Testis (tissue), 3 donors: ENCODE results near the gene GNAS. TPM values are rescaled to one million over a fixed set of nuclear protein-coding genes. Genes with fewer than 3 reads are reported as not detected.

Experiments
- DNase-seq: peaks from one replicate; pipeline ENCODE4 v3.0.0-alpha.2; 2019
- H3K27ac ChIP-seq, 2 donors: fragments of 200-600 bp; sonication (generic); one replicate each; pipeline ENCODE4 v1.5.1; 2019
- H3K27me3 ChIP-seq: fragments of 200-600 bp; sonication (generic); one replicate; pipeline ENCODE4 v1.5.1; 2019
- H3K36me3 ChIP-seq: fragments of 200-600 bp; sonication (generic); one replicate; pipeline ENCODE4 v1.5.1; 2017; ENCODE audit warnings: low read depth; ENCODE audit errors: missing control alignments
- H3K4me1 ChIP-seq: fragments of 200-600 bp; sonication (generic); one replicate; pipeline ENCODE4 v1.5.1; 2019
- H3K4me3 ChIP-seq, 2 donors: fragments of 200-600 bp; sonication (generic); one replicate each; pipeline ENCODE4 v1.5.1; 2017 to 2019
- H3K9me3 ChIP-seq: fragments of 200-600 bp; sonication (generic); one replicate; pipeline ENCODE4 v1.5.1; 2017
- CTCF ChIP-seq, 3 experiments: fragments of 450-650 bp in 2 of 3; fragments of 200-600 bp in 1 of 3; sonication (generic) in 1 of 3; IDR thresholded peaks; one replicate each; pipeline ENCODE4 v1.5.1; 2016 to 2019; ENCODE audit warnings: antibody characterized with exemption in 3 of 3, mild to moderate bottlenecking in 2 of 3, moderate library complexity in 1 of 3
- POLR2A ChIP-seq: fragments of 450-650 bp; IDR thresholded peaks from one replicate; pipeline ENCODE4 v1.6.1; 2017; ENCODE audit warnings: antibody characterized with exemption, mild to moderate bottlenecking, moderate library complexity
- WGBS, 2 donors: methylation state at CpG; one replicate each; pipeline ENCODE4 v1.1.5; 2018; 5-methylcytosine and 5-hydroxymethylcytosine counted together
- intact Hi-C: fragments of 100-400 bp; cut with DNase I; formaldehyde crosslinking; loops from one replicate; pipeline ENCODE4 v1.15.1; 2023; ENCODE audit warnings: low total_unique reads
- polyA plus RNA-seq: library from polyadenylated mRNA; stranded (reverse); fragments of 350-450 nt; fragmentation: Illumina TruSeq; extraction: RNeasy Lipid Tissue Mini Kit (QIAGEN cat#74804); gene quantifications from one replicate; pipeline ENCODE4 v1.2.3, GENCODE V29; 2014; ENCODE audit warnings: low read depth, low replicate concordance; ENCODE audit not compliant: insufficient read depth
- total RNA-seq, 2 donors: library from RNA; depleted of rRNA; stranded (reverse); fragments of >200 nt; gene quantifications; one replicate each; pipeline ENCODE4 v1.2.3, GENCODE V29; 2016

GNAS gene
- total and polyA plus RNA-seq, 3 donors from 2014 or later, result 716 to 885 (median 880) TPM

GRCh38 chr20:58899512-58899911, 47.0 kb downstream of the GNAS start:
- Histone ChIP-seq H3K27me3 (no peaks in the 10 kb centered on the region), H3K36me3 (no peaks in the 10 kb centered on the region), H3K4me3 (no peak overlapping the region), H3K9me3 (no peaks in the 10 kb centered on the region), H3K27ac (no peak overlapping the region), H3K4me1 (peaks cover 32% of the 10 kb centered on the region)
- TF ChIP-seq POLR2A, result no peak
- no peak for TF ChIP-seq CTCF (IDR thresholded peaks at IDR 0.05)
- DNase-seq, result no peak
- 85 to 92% methylated on average over 10 of the region's 10 CpGs for WGBS, 2 donors
- intact Hi-C loops, result no loop called here

DNA sequence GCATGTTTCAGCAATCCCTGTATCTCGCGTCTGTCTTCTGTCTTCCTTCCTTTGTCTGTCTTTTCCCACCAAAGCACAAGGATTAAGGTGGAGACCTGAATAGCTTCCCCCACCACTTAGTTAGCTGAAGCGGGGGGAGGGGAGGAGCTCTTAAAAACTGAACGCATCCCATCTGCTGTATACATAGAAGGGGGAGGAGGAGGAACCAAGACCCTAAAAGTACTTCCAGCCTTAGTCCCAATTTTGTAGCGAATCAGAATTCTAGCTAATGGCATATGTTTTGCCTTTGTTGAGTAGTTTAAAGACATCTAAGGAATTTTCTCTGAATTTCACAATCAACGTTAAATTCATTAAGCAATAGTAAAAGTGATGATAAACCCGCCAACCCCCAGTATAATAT, 47.9 kb downstream of the GNAS start:
- no peak for DNase-seq
- Histone ChIP-seq H3K9me3 (no peaks in the 10 kb centered on the region), H3K36me3 (no peaks in the 10 kb centered on the region), H3K27me3 (no peaks in the 10 kb centered on the region), H3K4me3 (no peak overlapping the region), H3K27ac (no peak overlapping the region), H3K4me1 (peaks cover 23% of the 10 kb centered on the region)
- no peak for TF ChIP-seq POLR2A
- no peak for TF ChIP-seq CTCF (IDR thresholded peaks at IDR 0.05)
- intact Hi-C loops, result no loop called here
- WGBS, 2 donors, result 67 to 77% methylated on average over 7 of the region's 7 CpGs

DNA sequence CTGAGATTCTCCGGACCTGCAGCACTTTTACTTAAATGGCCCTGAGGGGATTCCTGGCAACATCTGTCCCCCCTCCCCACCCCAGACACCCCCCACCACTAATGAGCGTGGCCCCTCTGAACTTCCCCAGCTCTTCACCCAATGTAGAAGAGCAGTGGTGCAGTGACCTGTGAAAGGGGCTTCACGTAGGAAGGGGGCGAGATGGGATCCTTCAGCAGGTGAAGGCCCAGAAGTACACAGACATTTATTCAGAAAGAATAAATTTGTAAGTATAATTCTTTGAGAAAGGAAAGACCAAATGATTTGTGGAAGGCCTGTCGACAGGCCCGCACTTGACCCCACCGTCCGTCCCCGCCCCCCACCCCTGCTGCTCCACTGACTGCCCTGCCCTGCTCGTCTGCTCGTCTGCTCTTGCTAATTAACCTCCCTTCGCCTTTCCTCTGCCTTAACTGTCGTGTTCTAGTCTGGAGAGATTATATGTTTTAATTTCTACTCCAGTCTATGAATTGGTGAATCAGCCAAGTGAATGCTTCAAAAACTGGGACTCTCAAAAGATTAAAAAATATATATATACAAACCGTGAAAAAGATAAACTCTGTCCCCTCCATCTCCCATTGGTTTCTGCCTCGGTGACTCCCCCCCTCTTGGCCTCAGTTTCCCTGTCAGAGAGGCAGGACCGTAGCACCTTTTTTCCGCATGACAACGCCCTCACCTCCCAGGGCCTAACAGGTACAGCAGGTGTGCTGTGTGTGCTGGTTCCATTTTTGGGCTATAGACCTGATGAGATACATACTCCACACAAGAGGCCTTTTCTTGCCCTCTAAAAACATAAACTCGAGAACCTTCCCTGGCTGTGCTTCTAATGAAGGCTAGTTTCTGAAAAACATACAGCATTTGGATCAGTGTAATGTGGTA, 49.2 kb downstream of the GNAS start:
- Histone ChIP-seq H3K27ac (no peak overlapping the region), H3K36me3 (no peaks in the 10 kb centered on the region), H3K9me3 (no peaks in the 10 kb centered on the region), H3K4me3 (no peak overlapping the region), H3K27me3 (no peaks in the 10 kb centered on the region), H3K4me1 (peaks cover 22% of the 10 kb centered on the region)
- intact Hi-C loops, result no loop called here
- 75 to 77% methylated on average over 19 of the region's 19 CpGs for WGBS, 2 donors
- no peak for DNase-seq
- no peak for TF ChIP-seq POLR2A
- no peak for TF ChIP-seq CTCF (IDR thresholded peaks at IDR 0.05)

GRCh38 chr20:58903614-58904013, 51.1 kb downstream of the GNAS start:
- H3K36me3 ChIP-seq, result no peaks in the 10 kb centered on the region
- peaks cover 30% of the 10 kb centered on the region for H3K4me1 ChIP-seq
- no peaks in the 10 kb centered on the region for H3K9me3 ChIP-seq
- no peaks in the 10 kb centered on the region for H3K27me3 ChIP-seq
- DNase-seq, result no peak
- no peak overlapping the region for H3K4me3 ChIP-seq
- TF ChIP-seq POLR2A, result no peak
- 73 to 82% methylated on average over 8 to 9 of the region's 9 CpGs for WGBS, 2 donors
- intact Hi-C loops, result no loop called here
- H3K27ac ChIP-seq, result no peak overlapping the region

GRCh38 chr20:58905236-58905635, 52.7 kb downstream of the GNAS start:
- Histone ChIP-seq H3K27ac (peak overlapping the region in 1 of 2 donors; percentile 5), H3K36me3 (no peaks in the 10 kb centered on the region), H3K9me3 (no peaks in the 10 kb centered on the region), H3K4me1 (peaks cover 34% of the 10 kb centered on the region), H3K4me3 (no peak overlapping the region), H3K27me3 (no peaks in the 10 kb centered on the region)
- TF ChIP-seq POLR2A, result no peak
- no peak for TF ChIP-seq CTCF (IDR thresholded peaks at IDR 0.05)
- 68% methylated on average over 6 of the region's 6 CpGs for WGBS, 2 donors
- peak; percentile 74 for DNase-seq
- intact Hi-C loops, result no loop called here
